NCI-H345 treated with DMSO at 0.1 percent for 48 hours (cell line): ENCODE results near the gene PGS1.
"Not testable (repeated sequence)": the region's sequence is repeated elsewhere in the genome, so short reads cannot be mapped to it uniquely, and the experiment has no call there.

Experiments used
- DNase-seq: peaks from one replicate; lab custom pipeline; 2025; ENCODE audit not compliant: unreplicated experiment; lab: John Stamatoyannopoulos, UW

PGS1 gene

GRCh38 chr17:78441271-78441971 is 63.0 kb downstream of the PGS1 start:
- no peak for DNase-seq

- DNase-seq, result no peak
Measured at GRCh38 chr17:78442648-78443218, 64.3 kb downstream of the PGS1 start.

- DNase-seq, result no peak
Measured at GRCh38 chr17:78444392-78444791, 65.9 kb downstream of the PGS1 start.

- DNase-seq, result no peak
Measured at GRCh38 chr17:78446833-78447232, 68.4 kb downstream of the PGS1 start.

- DNase-seq, result no peak
Measured at GRCh38 chr17:78448356-78448993, 70.0 kb downstream of the PGS1 start.

- DNase-seq, result peak; percentile 30
Measured at GRCh38 chr17:78449983-78450595, 71.6 kb downstream of the PGS1 start.

- DNase-seq, result no peak
Measured at GRCh38 chr17:78450696-78451345, 72.4 kb downstream of the PGS1 start.

- DNase-seq, result no peak
Measured at GRCh38 chr17:78451753-78452152, 73.3 kb downstream of the PGS1 start.

GRCh38 chr17:78454346-78454745 is 75.9 kb downstream of the PGS1 start:
- DNase-seq, result no peak

- no peak for DNase-seq
Measured at GRCh38 chr17:78458091-78458490, 79.6 kb downstream of the PGS1 start.

- DNase-seq, result no peak
Measured at GRCh38 chr17:78458736-78459335, 80.4 kb downstream of the PGS1 start.

GRCh38 chr17:78459696-78460095 is 81.2 kb downstream of the PGS1 start:
- DNase-seq, result no peak

GRCh38 chr17:78460176-78460675 is 81.8 kb downstream of the PGS1 start:
- DNase-seq, result no peak

- no peak for DNase-seq
Measured at GRCh38 chr17:78460951-78461798, 82.7 kb downstream of the PGS1 start.

- DNase-seq, result no peak
Measured at GRCh38 chr17:78461799-78462053, 83.3 kb downstream of the PGS1 start.

GRCh38 chr17:78462148-78462547 is 83.7 kb downstream of the PGS1 start:
- DNase-seq, result no peak

GRCh38 chr17:78466109-78466785 is 87.8 kb downstream of the PGS1 start:
- not testable (repeated sequence) for DNase-seq

GRCh38 chr17:78466786-78467715 is 88.6 kb downstream of the PGS1 start:
- DNase-seq, result no peak

GRCh38 chr17:78468366-78468765 is 89.9 kb downstream of the PGS1 start:
- DNase-seq, result no peak
